ENCODE measurements around the gene KMT2A.
A peak's percentile ranks its signal among the peaks of the same experiment; 100 is the strongest.
"Not testable (repeated sequence)": the region's sequence is repeated elsewhere in the genome, so short reads cannot be mapped to it uniquely, and the experiment has no call there.

The KMT2A gene

GRCh38 chr11:118435893-118436624 is at the start of gene KMT2A:
Gene KMT2A, plus strand, starts transcription at chr11:118436492. Its CDS starts 21 bp downstream, at chr11:118436513.
- DNase-seq (ENCODE audit: low read depth) = peak; percentile 99
- H3K9ac ChIP-seq (ENCODE audit: low read length) = peak within 1 kb of the TSS; percentile 89
- peaks cover 26% of the 10 kb centered on the region for H3K4me1 ChIP-seq (ENCODE audit: control insufficient read depth, insufficient read depth, low read length)
- H3K27me3 ChIP-seq (replicated peaks; ENCODE audit: control insufficient read depth, insufficient read depth, low read length) = no peaks in the 10 kb centered on the region
- H3K36me3 ChIP-seq (ENCODE audit: control insufficient read depth, insufficient read depth, low read length, severe bottlenecking) = no peaks in the 10 kb centered on the region
- H3K4me3 ChIP-seq (ENCODE audit: low read length) = peak within 1 kb of the TSS; percentile 87
- H3K9me3 ChIP-seq (ENCODE audit: control insufficient read depth, low read length) = no peaks in the 10 kb centered on the region

GRCh38 chr11:118396097-118396501 is 40.2 kb upstream of the KMT2A start:
- H3K4me1 ChIP-seq (ENCODE audit: control insufficient read depth, insufficient read depth, low read length) = no peaks in the 10 kb centered on the region
- H3K36me3 ChIP-seq (ENCODE audit: control insufficient read depth, insufficient read depth, low read length, severe bottlenecking) = peaks cover 65% of the 10 kb centered on the region
- H3K27me3 ChIP-seq (replicated peaks; ENCODE audit: control insufficient read depth, insufficient read depth, low read length) = no peaks in the 10 kb centered on the region
- no peaks in the 10 kb centered on the region for H3K9me3 ChIP-seq (ENCODE audit: control insufficient read depth, low read length)
- no peak for DNase-seq (ENCODE audit: low read depth)
- H3K9ac ChIP-seq (ENCODE audit: low read length) = no peak overlapping the region
- no peak overlapping the region for H3K4me3 ChIP-seq (ENCODE audit: low read length)

- peaks cover 1% of the 10 kb centered on the region for H3K4me1 ChIP-seq (ENCODE audit: control insufficient read depth, insufficient read depth, low read length)
- peaks cover 55% of the 10 kb centered on the region for H3K36me3 ChIP-seq (ENCODE audit: control insufficient read depth, insufficient read depth, low read length, severe bottlenecking)
- no peak overlapping the region for H3K4me3 ChIP-seq (ENCODE audit: low read length)
Observed at GRCh38 chr11:118397448-118397847, 38.8 kb upstream of the KMT2A start.

GRCh38 chr11:118398791-118399559 is 37.3 kb upstream of the KMT2A start:
- Histone ChIP-seq H3K4me3 (ENCODE audit: low read length) (no peak overlapping the region), H3K9me3 (ENCODE audit: control insufficient read depth, low read length) (no peaks in the 10 kb centered on the region), H3K9ac (ENCODE audit: low read length) (no peak overlapping the region), H3K36me3 (ENCODE audit: control insufficient read depth, insufficient read depth, low read length, severe bottlenecking) (peaks cover 41% of the 10 kb centered on the region), H3K27me3 (replicated peaks; ENCODE audit: control insufficient read depth, insufficient read depth, low read length) (no peaks in the 10 kb centered on the region), H3K4me1 (ENCODE audit: control insufficient read depth, insufficient read depth, low read length) (peaks cover 15% of the 10 kb centered on the region)
- no peak for DNase-seq (ENCODE audit: low read depth)

More at GRCh38 chr11:118397448-118397847, 38.8 kb upstream of the KMT2A start:
- H3K9ac ChIP-seq (ENCODE audit: low read length) = peak overlapping the region; percentile 11
- H3K9me3 ChIP-seq (ENCODE audit: control insufficient read depth, low read length) = no peaks in the 10 kb centered on the region
- no peak for DNase-seq (ENCODE audit: low read depth)
- no peaks in the 10 kb centered on the region for H3K27me3 ChIP-seq (replicated peaks; ENCODE audit: control insufficient read depth, insufficient read depth, low read length)

- peak within 1 kb of the TSS; percentile 100 for H3K4me3 ChIP-seq (ENCODE audit: low read length)
- H3K4me1 ChIP-seq (ENCODE audit: control insufficient read depth, insufficient read depth, low read length) = peaks cover 32% of the 10 kb centered on the region
- peak within 1 kb of the TSS; percentile 98 for H3K9ac ChIP-seq (ENCODE audit: low read length)
- no peaks in the 10 kb centered on the region for H3K27me3 ChIP-seq (replicated peaks; ENCODE audit: control insufficient read depth, insufficient read depth, low read length)
- DNase-seq (ENCODE audit: low read depth) = peak; percentile 97
- peaks cover 33% of the 10 kb centered on the region for H3K36me3 ChIP-seq (ENCODE audit: control insufficient read depth, insufficient read depth, low read length, severe bottlenecking)
- H3K9me3 ChIP-seq (ENCODE audit: control insufficient read depth, low read length) = no peaks in the 10 kb centered on the region
Observed at GRCh38 chr11:118401151-118401879, 35.0 kb upstream of the KMT2A start, which contains the start of gene ATP5MG. Gene ATP5MG, plus strand, starts transcription at chr11:118401606. Its CDS starts 60 bp downstream, at chr11:118401666.

- Histone ChIP-seq H3K9me3 (ENCODE audit: control insufficient read depth, low read length) (no peaks in the 10 kb centered on the region), H3K4me1 (ENCODE audit: control insufficient read depth, insufficient read depth, low read length) (peaks cover 32% of the 10 kb centered on the region), H3K36me3 (ENCODE audit: control insufficient read depth, insufficient read depth, low read length, severe bottlenecking) (peaks cover 32% of the 10 kb centered on the region), H3K9ac (ENCODE audit: low read length) (peak overlapping the region; percentile 98), H3K4me3 (ENCODE audit: low read length) (peak overlapping the region; percentile 100), H3K27me3 (replicated peaks; ENCODE audit: control insufficient read depth, insufficient read depth, low read length) (no peaks in the 10 kb centered on the region)
- peak; percentile 91 for DNase-seq (ENCODE audit: low read depth)
Observed at GRCh38 chr11:118401880-118402590, 34.3 kb upstream of the KMT2A start.

- Histone ChIP-seq H3K9ac (ENCODE audit: low read length) (peak overlapping the region; percentile 98), H3K4me3 (ENCODE audit: low read length) (peak overlapping the region; percentile 100), H3K36me3 (ENCODE audit: control insufficient read depth, insufficient read depth, low read length, severe bottlenecking) (peaks cover 32% of the 10 kb centered on the region), H3K4me1 (ENCODE audit: control insufficient read depth, insufficient read depth, low read length) (peaks cover 32% of the 10 kb centered on the region)
- H3K27me3 ChIP-seq (replicated peaks; ENCODE audit: control insufficient read depth, insufficient read depth, low read length); H3K9me3 ChIP-seq (ENCODE audit: control insufficient read depth, low read length); DNase-seq (ENCODE audit: low read depth): not testable (repeated sequence)
Observed at GRCh38 chr11:118402594-118402993, 33.7 kb upstream of the KMT2A start.

GRCh38 chr11:118406599-118407166 is 29.6 kb upstream of the KMT2A start:
- Histone ChIP-seq H3K9ac (ENCODE audit: low read length) (no peak overlapping the region), H3K27me3 (replicated peaks; ENCODE audit: control insufficient read depth, insufficient read depth, low read length) (no peaks in the 10 kb centered on the region), H3K4me1 (ENCODE audit: control insufficient read depth, insufficient read depth, low read length) (peaks cover 32% of the 10 kb centered on the region), H3K9me3 (ENCODE audit: control insufficient read depth, low read length) (no peaks in the 10 kb centered on the region), H3K36me3 (ENCODE audit: control insufficient read depth, insufficient read depth, low read length, severe bottlenecking) (peaks cover 44% of the 10 kb centered on the region), H3K4me3 (ENCODE audit: low read length) (no peak overlapping the region)
- DNase-seq (ENCODE audit: low read depth) = peak; percentile 22

GRCh38 chr11:118410055-118410745 is 26.1 kb upstream of the KMT2A start:
- Histone ChIP-seq H3K4me3 (ENCODE audit: low read length) (no peak overlapping the region), H3K36me3 (ENCODE audit: control insufficient read depth, insufficient read depth, low read length, severe bottlenecking) (peaks cover 44% of the 10 kb centered on the region), H3K4me1 (ENCODE audit: control insufficient read depth, insufficient read depth, low read length) (peaks cover 5% of the 10 kb centered on the region), H3K27me3 (replicated peaks; ENCODE audit: control insufficient read depth, insufficient read depth, low read length) (no peaks in the 10 kb centered on the region), H3K9ac (ENCODE audit: low read length) (no peak overlapping the region), H3K9me3 (ENCODE audit: control insufficient read depth, low read length) (no peaks in the 10 kb centered on the region)
- no peak for DNase-seq (ENCODE audit: low read depth)

- peaks cover 9% of the 10 kb centered on the region for H3K4me1 ChIP-seq (ENCODE audit: control insufficient read depth, insufficient read depth, low read length)
- H3K27me3 ChIP-seq (replicated peaks; ENCODE audit: control insufficient read depth, insufficient read depth, low read length) = no peaks in the 10 kb centered on the region
- DNase-seq (ENCODE audit: low read depth) = no peak
- no peak overlapping the region for H3K9ac ChIP-seq (ENCODE audit: low read length)
- H3K4me3 ChIP-seq (ENCODE audit: low read length) = no peak overlapping the region
- H3K36me3 ChIP-seq (ENCODE audit: control insufficient read depth, insufficient read depth, low read length, severe bottlenecking) = peaks cover 32% of the 10 kb centered on the region
- no peaks in the 10 kb centered on the region for H3K9me3 ChIP-seq (ENCODE audit: control insufficient read depth, low read length)
Observed at GRCh38 chr11:118411530-118411929, 24.8 kb upstream of the KMT2A start.

Measured in adipocyte (in vitro differentiated cells).